LNCAP (cell line): ENCODE data around the gene ADGRE3.

Source experiments
- TF ChIP-seq, protein P1 (sequence below): fragments of 450-650 bp; IDR thresholded peaks from 2 replicates; pipeline ENCODE4 v1.5.1; 2017; ENCODE audit warnings: mild to moderate bottlenecking

The ADGRE3 gene

DNA sequence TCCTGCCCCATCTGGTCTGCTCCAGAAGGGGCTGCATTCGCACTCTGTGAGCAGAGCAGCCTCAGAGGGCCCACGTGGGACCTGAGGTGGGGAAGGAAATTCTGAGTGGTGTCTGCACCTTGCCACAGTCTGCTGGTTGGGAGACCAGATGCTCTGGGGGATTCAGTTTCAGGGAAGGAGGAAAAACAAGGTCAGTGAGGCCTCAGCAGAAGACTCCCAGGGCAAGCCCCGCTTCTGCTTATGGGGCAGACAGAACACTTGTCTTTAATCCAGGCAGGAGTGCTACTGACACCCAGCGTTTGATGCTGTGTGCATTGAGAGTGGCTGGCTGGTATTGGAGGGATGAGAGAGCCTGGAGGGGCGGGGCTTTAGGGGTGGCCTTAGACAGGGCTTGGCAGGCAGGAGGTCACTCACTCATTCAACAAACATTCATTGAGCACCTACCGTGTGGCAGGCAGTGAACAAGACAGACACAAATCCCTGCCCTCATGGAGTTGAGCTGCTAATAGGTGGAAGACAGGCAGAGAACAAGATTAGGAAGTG is 96.7 kb downstream of the ADGRE3 start:
- TF ChIP-seq, protein P1, sequence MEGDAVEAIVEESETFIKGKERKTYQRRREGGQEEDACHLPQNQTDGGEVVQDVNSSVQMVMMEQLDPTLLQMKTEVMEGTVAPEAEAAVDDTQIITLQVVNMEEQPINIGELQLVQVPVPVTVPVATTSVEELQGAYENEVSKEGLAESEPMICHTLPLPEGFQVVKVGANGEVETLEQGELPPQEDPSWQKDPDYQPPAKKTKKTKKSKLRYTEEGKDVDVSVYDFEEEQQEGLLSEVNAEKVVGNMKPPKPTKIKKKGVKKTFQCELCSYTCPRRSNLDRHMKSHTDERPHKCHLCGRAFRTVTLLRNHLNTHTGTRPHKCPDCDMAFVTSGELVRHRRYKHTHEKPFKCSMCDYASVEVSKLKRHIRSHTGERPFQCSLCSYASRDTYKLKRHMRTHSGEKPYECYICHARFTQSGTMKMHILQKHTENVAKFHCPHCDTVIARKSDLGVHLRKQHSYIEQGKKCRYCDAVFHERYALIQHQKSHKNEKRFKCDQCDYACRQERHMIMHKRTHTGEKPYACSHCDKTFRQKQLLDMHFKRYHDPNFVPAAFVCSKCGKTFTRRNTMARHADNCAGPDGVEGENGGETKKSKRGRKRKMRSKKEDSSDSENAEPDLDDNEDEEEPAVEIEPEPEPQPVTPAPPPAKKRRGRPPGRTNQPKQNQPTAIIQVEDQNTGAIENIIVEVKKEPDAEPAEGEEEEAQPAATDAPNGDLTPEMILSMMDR: no peak

DNA sequence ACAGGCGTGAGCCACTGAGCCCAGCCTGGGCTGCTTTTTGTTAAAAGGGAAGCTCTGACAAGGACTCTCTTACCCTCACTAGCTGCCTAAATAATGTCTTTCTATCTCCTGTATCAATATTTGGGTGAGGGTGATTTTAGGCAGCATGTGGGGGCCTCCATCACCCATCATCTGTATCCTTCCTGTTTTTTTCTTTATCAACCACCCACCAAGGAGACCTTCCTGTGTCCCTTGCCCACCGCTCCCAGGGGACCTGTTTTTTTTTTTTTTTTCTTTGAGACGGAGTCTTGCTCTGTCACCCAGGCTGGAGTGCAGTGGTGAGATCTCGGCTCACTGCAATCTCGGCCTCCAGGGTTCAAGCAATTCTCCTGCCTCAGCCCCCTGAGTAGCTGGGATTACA is 97.4 kb downstream of the ADGRE3 start:
- TF ChIP-seq, protein P1: no peak

DNA sequence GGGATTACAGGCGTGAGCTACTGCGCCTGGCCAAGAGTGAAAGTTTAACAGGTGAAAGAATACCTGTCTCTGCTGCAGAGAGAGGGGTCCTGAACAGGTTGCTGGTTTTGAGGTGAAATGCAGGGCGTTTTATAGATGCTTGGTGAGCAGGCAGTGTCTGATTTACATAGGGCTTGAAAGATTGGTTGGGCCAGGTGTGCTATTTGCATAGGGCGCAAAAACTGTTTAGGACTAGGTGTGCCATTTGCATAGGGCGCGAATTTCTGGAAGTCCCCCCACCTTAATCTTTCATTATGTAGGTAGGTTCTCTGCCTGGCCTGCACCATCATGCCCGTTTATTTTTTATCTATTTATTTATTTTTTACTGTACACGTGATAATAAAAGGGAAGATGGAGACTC is 98.3 kb downstream of the ADGRE3 start:
- TF ChIP-seq, protein P1: no peak

DNA sequence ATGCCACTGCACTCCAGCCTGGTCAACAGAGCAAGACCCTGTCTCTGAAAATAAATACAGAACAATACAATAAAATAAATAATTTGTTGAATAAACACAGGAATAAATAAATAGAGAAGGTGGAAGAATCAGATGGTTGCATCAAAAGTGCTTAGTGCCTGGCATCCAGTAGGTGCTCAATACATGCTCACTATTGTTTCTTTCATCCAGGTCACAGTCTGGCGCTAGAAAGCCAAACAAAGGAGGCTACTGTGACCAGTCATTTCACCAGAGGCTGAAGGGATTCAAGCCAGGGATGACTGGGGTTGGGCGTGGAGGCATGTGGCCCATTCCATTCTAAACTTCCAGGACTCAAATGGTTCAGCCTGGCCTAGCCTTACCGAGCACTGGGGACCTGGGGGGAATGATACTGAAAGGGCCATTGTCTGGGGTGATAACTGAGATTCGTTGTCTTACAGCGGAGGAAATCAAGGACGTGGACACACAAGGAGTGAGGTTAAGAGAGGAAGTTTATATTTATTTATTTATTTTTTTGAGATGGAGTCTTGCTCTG is 99.1 kb downstream of the ADGRE3 start:
- TF ChIP-seq, protein P1: no peak

DNA sequence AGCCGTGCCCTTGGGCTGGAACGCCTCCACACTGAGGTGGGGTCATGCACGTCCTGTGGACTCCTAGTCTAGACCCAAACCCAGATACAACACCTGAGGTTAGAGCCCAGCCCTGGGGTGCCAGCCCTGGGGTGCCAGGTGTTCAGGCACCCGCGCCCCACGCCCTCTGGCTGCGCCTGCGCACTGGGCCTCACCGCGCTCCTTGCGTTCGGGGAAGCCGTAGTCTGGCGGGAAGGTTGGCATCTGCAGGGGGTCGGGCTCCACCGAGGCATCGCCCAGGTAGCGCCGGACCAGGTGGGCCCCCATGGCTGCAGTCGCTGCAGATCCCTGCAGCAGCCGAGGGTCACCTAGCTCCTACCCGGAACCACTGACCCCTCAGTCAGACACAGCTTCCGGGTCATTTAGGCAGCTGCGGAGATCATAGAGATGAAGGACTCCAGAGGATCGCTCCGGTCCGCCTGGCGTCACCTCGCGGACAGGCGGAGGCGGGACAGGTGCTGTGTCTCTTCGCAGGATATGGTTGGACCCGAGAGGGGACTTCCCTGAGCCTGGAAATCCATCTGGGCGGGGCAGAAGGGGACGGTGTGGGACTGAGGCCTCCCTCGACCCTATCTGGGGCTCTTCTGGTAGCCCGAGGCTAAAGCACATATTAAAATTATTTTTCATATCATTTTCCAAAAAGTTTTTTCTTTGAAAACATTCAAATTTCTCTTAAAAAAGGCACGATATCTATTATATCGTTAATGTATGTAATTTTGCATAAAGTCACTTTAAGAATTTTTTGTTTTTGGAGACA is 102.8 kb downstream of the ADGRE3 start, which contains the start of gene NDUFB7:
Gene NDUFB7, minus strand, starts transcription at position 372 of the 796 bp plus-strand sequence. Its CDS starts 66 bp downstream, at position 306.
- TF ChIP-seq, protein P1: peak; percentile 93

DNA sequence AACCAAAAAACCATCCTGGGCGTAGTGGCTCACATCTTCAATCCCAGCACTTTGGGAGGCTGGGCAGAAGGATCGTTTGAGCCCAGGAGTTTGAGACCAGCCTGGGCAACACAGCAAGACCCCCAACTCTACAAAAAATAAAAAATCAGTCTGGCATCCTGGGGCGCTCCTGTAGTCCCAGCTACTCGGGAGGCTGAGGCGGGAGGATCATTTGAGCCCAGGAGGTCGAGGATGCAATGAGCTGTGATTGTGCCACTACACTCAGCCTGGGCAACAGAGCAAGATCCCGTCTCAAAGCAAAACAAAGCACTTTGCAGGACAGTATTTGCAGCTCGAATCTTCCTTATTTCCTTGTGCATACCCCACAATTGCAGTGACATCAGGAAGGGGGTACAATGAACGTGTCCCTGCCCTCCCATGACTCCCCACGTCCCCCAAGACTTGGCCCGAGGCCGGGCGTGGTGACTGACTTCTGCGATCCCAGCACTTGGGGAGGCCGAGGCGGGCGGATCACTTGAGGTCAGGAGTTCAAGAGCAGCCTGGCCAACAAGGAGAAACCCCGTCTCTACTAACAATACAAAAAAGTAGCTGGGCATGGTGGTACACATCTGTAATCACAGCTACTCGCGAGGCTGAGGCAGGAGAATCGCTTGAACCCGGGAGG is 103.6 kb downstream of the ADGRE3 start:
- TF ChIP-seq, protein P1: no peak
